Panc1 (cell line): Measurements from ENCODE around the gene SWAP70. TPM values are rescaled to one million over a fixed set of nuclear protein-coding genes. Genes with fewer than 3 reads are reported as not detected.
A peak's percentile ranks its signal among the peaks of the same experiment; 100 is the strongest.

Source experiments
- ATAC-seq: fragments of 200-7000 bp; cut with Tn5 transposase; 2 replicates; pipeline ENCODE4 v1.9.1; 2020; ENCODE audit warnings: mild to moderate bottlenecking, moderate library complexity
- BruUV-seq: library from RNA; stranded (reverse); fragments of 400-500 nt; replicated peaks from 2 replicates; lab custom pipeline; 2021; lab: Mats Ljungman, UMichigan
- CTCF ChIA-PET: fragments of 300-600 bp; sonication (Branson Sonifier 250); formaldehyde crosslinking; loops from one replicate; lab custom pipeline; 2022; ENCODE audit warnings: antibody characterized with exemption; lab: Charles Lee
- POLR2A ChIA-PET: fragments of 300-600 bp; sonication (Branson Sonifier 250); formaldehyde crosslinking; loops from one replicate; lab custom pipeline; 2022; ENCODE audit warnings: antibody characterized with exemption; lab: Charles Lee
- DNase-seq: peaks from one replicate; pipeline ENCODE4 v3.0.0-alpha.2; 2010; ENCODE audit warnings: low read depth, low spot score
- H3K27ac ChIP-seq: 2 replicates; pipeline ENCODE4 v1.5.1; 2011; ENCODE audit warnings: mild to moderate bottlenecking, low read length, inconsistent platforms
- H3K27me3 ChIP-seq: fragments of 200-500 bp; sonication (Bioruptor generic); 2 replicates; pipeline ENCODE4 v1.6.0; 2014; ENCODE audit warnings: low read length, inconsistent platforms; ENCODE audit not compliant: control insufficient read depth, insufficient read depth
- H3K36me3 ChIP-seq: fragments of 200-500 bp; sonication (Bioruptor generic); 2 replicates; pipeline ENCODE4 v1.5.1; 2014; ENCODE audit warnings: inconsistent platforms, mild to moderate bottlenecking, low read length, moderate library complexity; ENCODE audit not compliant: control insufficient read depth, insufficient read depth
- H3K4me1 ChIP-seq: 2 replicates; pipeline ENCODE4 v1.5.1; 2011; ENCODE audit warnings: inconsistent platforms, mild to moderate bottlenecking, low read length, moderate library complexity; ENCODE audit not compliant: control insufficient read depth, insufficient read depth
- H3K4me3 ChIP-seq, 2 experiments: 2 replicates each; pipeline ENCODE4 v1.5.1; 2011 to 2012; ENCODE audit warnings: low read depth in 2 of 2, low read length in 2 of 2, mild to moderate bottlenecking in 2 of 2, inconsistent platforms in 1 of 2, moderate library complexity in 1 of 2
- H3K9me3 ChIP-seq: fragments of 200-500 bp; sonication (Bioruptor generic); 2 replicates; pipeline ENCODE4 v1.5.1; 2014; ENCODE audit warnings: low read depth, mild to moderate bottlenecking, inconsistent platforms, low read length, moderate library complexity; ENCODE audit not compliant: control insufficient read depth, insufficient read depth
- CTCF ChIP-seq: fragments of 450-650 bp; IDR thresholded peaks from 2 replicates; pipeline ENCODE4 v1.5.1; 2017; ENCODE audit warnings: mild to moderate bottlenecking
- POLR2AphosphoS5 ChIP-seq: IDR thresholded peaks from 2 replicates; pipeline ENCODE4 v1.6.1; 2012; ENCODE audit warnings: mild to moderate bottlenecking, low read depth, low read length, moderate library complexity
- SIN3A ChIP-seq: IDR thresholded peaks from 2 replicates; pipeline ENCODE4 v1.6.1; 2012; ENCODE audit warnings: low read depth, mild to moderate bottlenecking, low read length, moderate library complexity, borderline replicate concordance; ENCODE audit not compliant: insufficient read depth
- TCF7L2 ChIP-seq: IDR thresholded peaks from 2 replicates; pipeline ENCODE4 v1.6.1; 2011; ENCODE audit warnings: mild to moderate bottlenecking, low read depth, low read length, inconsistent platforms
- in situ Hi-C: cut with HindIII; loops from 2 replicates; pipeline ENCODE4 v1.10.0; 2016; ENCODE audit warnings: low sequenced_read_pairs, low pct_unique_long_range_greater_than_20kb
- intact Hi-C: fragments of 100-400 bp; cut with micrococcal nuclease; formaldehyde crosslinking; loops from one replicate; pipeline ENCODE4 v1.10.0; 2022; ENCODE audit not compliant: unreplicated experiment
- total RNA-seq: library from RNA; stranded (reverse); gene quantifications from one replicate; pipeline ENCODE4 v1.2.1, GENCODE V29; 2021; ENCODE audit not compliant: unreplicated experiment
- TF ChIP-seq, protein P1 (sequence below), 2 experiments: IDR thresholded peaks; 2 replicates each; pipeline ENCODE4 v1.6.1; 2011 to 2012; ENCODE audit warnings: low read depth in 2 of 2, control low read depth in 1 of 2, low read length in 1 of 2, mild to moderate bottlenecking in 1 of 2, moderate library complexity in 1 of 2; ENCODE audit not compliant: insufficient read depth in 1 of 2

The SWAP70 gene
- total RNA-seq, 1 experiment from 2014 or later = 96.0 TPM

DNA sequence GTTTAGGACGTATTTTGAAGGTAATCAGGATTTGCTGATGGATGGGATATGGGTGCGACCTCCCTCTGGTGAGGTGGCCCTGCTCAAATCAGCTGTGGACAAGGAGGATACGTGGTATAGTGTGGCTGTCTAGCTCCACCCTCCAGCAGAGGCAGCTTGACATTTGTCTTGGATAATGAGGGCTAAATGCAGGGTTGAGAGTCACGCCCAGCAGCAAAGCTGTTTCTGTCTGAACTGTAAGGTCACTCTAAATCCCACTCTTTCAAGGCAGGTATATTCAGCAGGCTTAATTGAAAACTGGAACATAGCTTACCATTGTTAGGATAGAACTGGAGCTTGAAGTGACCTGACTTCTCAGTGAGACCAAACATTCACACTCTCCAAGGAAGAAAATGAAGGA is 98.7 kb downstream of the SWAP70 start:
- Histone ChIP-seq H3K4me3 (no peak overlapping the region), H3K27me3 (no peaks in the 10 kb centered on the region), H3K27ac (peak overlapping the region; percentile 100), H3K9me3 (no peaks in the 10 kb centered on the region), H3K4me1 (peaks cover 50% of the 10 kb centered on the region), H3K36me3 (no peaks in the 10 kb centered on the region)
- in situ Hi-C loops = no loop called here
- intact Hi-C loops = no loop called here
- TF ChIP-seq SIN3A (no peak), POLR2AphosphoS5 (no peak)
- POLR2A ChIA-PET = no interaction called here
- ATAC-seq (no peak), DNase-seq (no peak)
- CTCF ChIA-PET = interaction anchor here (0.6 to 0.8 kb wide), 3 partner anchors 543 to 548 kb away, joined by 3 read pairs; no protein-coding TSS in a partner anchor
- BruUV-seq = no TSS peak

DNA sequence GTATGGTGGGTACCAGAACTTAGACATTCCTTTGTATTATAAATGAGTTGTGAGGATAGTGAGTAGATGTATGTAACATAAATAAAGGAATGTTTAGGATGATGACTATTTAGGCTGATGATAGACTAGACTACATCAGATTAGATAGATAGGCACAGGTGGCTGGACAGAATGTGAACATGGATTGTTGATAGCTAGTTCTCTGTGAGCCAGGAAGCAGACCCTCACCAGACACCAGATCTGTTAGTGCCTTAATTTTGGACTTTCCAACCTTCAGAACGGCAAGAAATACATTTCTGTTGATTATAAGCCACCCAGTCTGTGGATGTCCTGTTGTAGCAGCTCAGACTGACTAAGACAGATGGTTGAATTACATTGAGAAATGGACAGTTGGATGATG is 99.4 kb downstream of the SWAP70 start:
- DNase-seq (no peak), ATAC-seq (no peak)
- Histone ChIP-seq H3K27ac (peak overlapping the region; percentile 100), H3K27me3 (no peaks in the 10 kb centered on the region), H3K4me3 (no peak overlapping the region), H3K36me3 (no peaks in the 10 kb centered on the region), H3K9me3 (no peaks in the 10 kb centered on the region), H3K4me1 (peaks cover 45% of the 10 kb centered on the region)
- no TSS peak for BruUV-seq
- in situ Hi-C loops (no loop called here), intact Hi-C loops (no loop called here)
- CTCF ChIA-PET = no interaction called here
- TF ChIP-seq SIN3A (no peak), CTCF (no peak), POLR2AphosphoS5 (no peak), TCF7L2 (no peak)
- TF ChIP-seq, protein P1, sequence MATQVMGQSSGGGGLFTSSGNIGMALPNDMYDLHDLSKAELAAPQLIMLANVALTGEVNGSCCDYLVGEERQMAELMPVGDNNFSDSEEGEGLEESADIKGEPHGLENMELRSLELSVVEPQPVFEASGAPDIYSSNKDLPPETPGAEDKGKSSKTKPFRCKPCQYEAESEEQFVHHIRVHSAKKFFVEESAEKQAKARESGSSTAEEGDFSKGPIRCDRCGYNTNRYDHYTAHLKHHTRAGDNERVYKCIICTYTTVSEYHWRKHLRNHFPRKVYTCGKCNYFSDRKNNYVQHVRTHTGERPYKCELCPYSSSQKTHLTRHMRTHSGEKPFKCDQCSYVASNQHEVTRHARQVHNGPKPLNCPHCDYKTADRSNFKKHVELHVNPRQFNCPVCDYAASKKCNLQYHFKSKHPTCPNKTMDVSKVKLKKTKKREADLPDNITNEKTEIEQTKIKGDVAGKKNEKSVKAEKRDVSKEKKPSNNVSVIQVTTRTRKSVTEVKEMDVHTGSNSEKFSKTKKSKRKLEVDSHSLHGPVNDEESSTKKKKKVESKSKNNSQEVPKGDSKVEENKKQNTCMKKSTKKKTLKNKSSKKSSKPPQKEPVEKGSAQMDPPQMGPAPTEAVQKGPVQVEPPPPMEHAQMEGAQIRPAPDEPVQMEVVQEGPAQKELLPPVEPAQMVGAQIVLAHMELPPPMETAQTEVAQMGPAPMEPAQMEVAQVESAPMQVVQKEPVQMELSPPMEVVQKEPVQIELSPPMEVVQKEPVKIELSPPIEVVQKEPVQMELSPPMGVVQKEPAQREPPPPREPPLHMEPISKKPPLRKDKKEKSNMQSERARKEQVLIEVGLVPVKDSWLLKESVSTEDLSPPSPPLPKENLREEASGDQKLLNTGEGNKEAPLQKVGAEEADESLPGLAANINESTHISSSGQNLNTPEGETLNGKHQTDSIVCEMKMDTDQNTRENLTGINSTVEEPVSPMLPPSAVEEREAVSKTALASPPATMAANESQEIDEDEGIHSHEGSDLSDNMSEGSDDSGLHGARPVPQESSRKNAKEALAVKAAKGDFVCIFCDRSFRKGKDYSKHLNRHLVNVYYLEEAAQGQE (IDR thresholded peaks at IDR 0.05; ENCODE audit: insufficient read depth in 1 of 2, low read depth in 2 of 2, low read length in 1 of 2) = no peak
- POLR2A ChIA-PET = interaction anchor here (0.5 kb wide), 1 partner anchor 59 kb away, joined by 3 read pairs; no protein-coding TSS in a partner anchor
